Kidney (tissue), 14 donors: ENCODE results near the gene MEI1. TPM values are rescaled to one million over a fixed set of nuclear protein-coding genes. Genes with fewer than 3 reads are reported as not detected.

ENCODE experiments used
- DNase-seq, 5 donors: peaks; one replicate each; pipeline ENCODE4 v3.0.0-alpha.2; 2013 to 2020
- FAIRE-seq: peaks from 2 replicates; lab custom pipeline; 2012; peaks lifted over from hg19 to GRCh38; lab: Jason Lieb, UNC
- H3K27ac ChIP-seq, 2 donors: one replicate each; pipeline ENCODE4 v1.7.0; 2013; ENCODE audit warnings: low read depth in 2 of 2, low read length in 2 of 2, inconsistent platforms in 1 of 2
- H3K27me3 ChIP-seq: one replicate; pipeline ENCODE4 v1.7.1; 2013; ENCODE audit warnings: low read length, inconsistent platforms; ENCODE audit not compliant: control insufficient read depth, insufficient read depth
- H3K36me3 ChIP-seq, 3 donors: one replicate each; pipeline versions ENCODE4 v1.7.0 to v1.7.1; 2013; ENCODE audit warnings: low read length in 3 of 3, control low read depth in 1 of 3, inconsistent platforms in 1 of 3; ENCODE audit not compliant: insufficient read depth in 3 of 3, control insufficient read depth in 2 of 3
- H3K4me1 ChIP-seq, 3 donors: one replicate each; pipeline versions ENCODE4 v1.7.0 to v1.7.1; 2013; ENCODE audit warnings: low read length in 3 of 3, inconsistent platforms in 1 of 3, low read depth in 1 of 3; ENCODE audit not compliant: control insufficient read depth in 2 of 3, insufficient read depth in 2 of 3
- H3K4me3 ChIP-seq, 3 donors: one replicate each; pipeline versions ENCODE4 v1.7.0 to v1.8.1; 2013; ENCODE audit warnings: low read length in 3 of 3, control low read depth in 1 of 3, inconsistent platforms in 1 of 3
- H3K9ac ChIP-seq, 3 donors: one replicate each; pipeline versions ENCODE4 v1.7.0 to v1.7.1; 2013; ENCODE audit warnings: low read length in 3 of 3, control low read depth in 1 of 3, inconsistent platforms in 1 of 3
- H3K9me3 ChIP-seq, 3 donors: one replicate each; pipeline versions ENCODE4 v1.7.0 to v1.7.1; 2013; ENCODE audit warnings: low read length in 3 of 3, control low read depth in 1 of 3, inconsistent platforms in 1 of 3; ENCODE audit not compliant: control insufficient read depth in 2 of 3, insufficient read depth in 1 of 3
- intact Hi-C: fragments of 100-400 bp; cut with DNase I; formaldehyde crosslinking; loops from one replicate; pipeline ENCODE4 v1.11.1; 2022
- polyA plus RNA-seq: library from polyadenylated mRNA; stranded (reverse); fragments of 350-450 nt; fragmentation: Illumina TruSeq; extraction: RNeasy Lipid Tissue Mini Kit (QIAGEN cat#74804); gene quantifications from one replicate; pipeline ENCODE4 v1.2.3, GENCODE V29; 2014; ENCODE audit warnings: low read depth, low replicate concordance; ENCODE audit not compliant: insufficient read depth
- total RNA-seq: library from RNA; stranded (reverse); fragmentation: NEBNext Ultra II Directional; extraction: Animal tissue kit (Norgen Biotek cat#: 25700); gene quantifications from one replicate; pipeline ENCODE4 v1.2.1, GENCODE V29; 2021
- TF ChIP-seq, protein P1 (sequence below): IDR thresholded peaks from 3 replicates; pipeline ENCODE4 v1.5.1; 2012; ENCODE audit warnings: mild to moderate bottlenecking, moderate library complexity, borderline replicate concordance; ENCODE audit not compliant: insufficient read depth; ENCODE audit errors: extremely low read depth
- donor health status: control.
- donor health status: control.
- donor health status: control.
- donor health status: control.
- donor health status: control.
- donor health status: DM: yes; HTN: yes; CAD: no.
- donor health status: Normal renal cell carcinoma (clear cell type).

MEI1 gene
- total and polyA plus RNA-seq, 2 donors from 2014 or later, result 2.4 to 14.6 TPM

DNA sequence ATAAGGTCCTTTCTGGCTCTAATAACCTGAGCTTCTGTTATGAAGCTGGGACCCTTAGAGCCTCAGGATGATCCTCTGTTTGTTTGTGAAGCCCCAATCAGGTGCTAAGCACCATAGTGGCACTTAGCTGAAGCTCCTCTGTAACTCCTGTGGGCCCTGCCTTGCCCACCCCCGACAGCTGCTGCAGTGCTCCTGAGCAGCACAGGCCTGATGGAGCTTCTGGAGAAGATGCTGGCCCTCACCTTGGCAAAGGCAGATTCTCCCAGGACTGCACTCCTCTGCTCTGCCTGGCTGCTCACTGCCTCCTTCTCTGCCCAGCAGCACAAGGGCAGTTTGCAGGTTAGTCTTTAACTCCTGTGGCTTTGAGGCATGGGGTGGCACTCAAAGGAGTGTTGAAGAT is 82.2 kb downstream of the MEI1 start:
- no peaks in the 10 kb centered on the region for H3K9me3 ChIP-seq
- H3K9ac ChIP-seq, result no peak overlapping the region
- H3K27ac ChIP-seq, result no peak overlapping the region
- H3K4me1 ChIP-seq, result peaks cover 0 to 2% (median 0%) of the 10 kb centered on the region in 3 donors
- peak in 1 of 5 donors; percentile 20 for DNase-seq
- H3K27me3 ChIP-seq, result no peaks in the 10 kb centered on the region
- no peaks in the 10 kb centered on the region for H3K36me3 ChIP-seq
- FAIRE-seq, result no peak
- intact Hi-C loops, result no loop called here
- TF ChIP-seq, protein P1, sequence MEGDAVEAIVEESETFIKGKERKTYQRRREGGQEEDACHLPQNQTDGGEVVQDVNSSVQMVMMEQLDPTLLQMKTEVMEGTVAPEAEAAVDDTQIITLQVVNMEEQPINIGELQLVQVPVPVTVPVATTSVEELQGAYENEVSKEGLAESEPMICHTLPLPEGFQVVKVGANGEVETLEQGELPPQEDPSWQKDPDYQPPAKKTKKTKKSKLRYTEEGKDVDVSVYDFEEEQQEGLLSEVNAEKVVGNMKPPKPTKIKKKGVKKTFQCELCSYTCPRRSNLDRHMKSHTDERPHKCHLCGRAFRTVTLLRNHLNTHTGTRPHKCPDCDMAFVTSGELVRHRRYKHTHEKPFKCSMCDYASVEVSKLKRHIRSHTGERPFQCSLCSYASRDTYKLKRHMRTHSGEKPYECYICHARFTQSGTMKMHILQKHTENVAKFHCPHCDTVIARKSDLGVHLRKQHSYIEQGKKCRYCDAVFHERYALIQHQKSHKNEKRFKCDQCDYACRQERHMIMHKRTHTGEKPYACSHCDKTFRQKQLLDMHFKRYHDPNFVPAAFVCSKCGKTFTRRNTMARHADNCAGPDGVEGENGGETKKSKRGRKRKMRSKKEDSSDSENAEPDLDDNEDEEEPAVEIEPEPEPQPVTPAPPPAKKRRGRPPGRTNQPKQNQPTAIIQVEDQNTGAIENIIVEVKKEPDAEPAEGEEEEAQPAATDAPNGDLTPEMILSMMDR, result no peak
- peak overlapping the region in 1 of 3 donors; percentile 8 for H3K4me3 ChIP-seq

DNA sequence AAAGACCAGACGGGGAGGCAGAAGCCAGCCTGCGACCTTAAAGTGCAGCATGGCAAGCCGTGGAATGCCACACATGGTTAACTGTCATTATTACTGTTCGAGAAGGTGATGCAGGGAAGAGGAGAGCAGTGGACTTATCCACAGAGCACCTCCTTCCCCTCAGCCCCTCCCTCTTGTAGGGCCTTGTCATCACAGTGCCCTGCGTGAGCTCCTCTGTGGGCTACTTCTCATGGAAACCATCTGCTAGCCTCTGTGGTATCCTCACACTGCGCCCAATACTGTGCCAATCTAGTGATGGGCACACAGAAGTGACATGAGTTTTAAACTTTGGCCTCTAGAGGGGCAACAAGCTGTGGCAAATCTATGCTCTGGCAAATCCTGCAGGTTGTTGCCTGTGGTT is 83.0 kb downstream of the MEI1 start:
- Histone ChIP-seq H3K27me3 (no peaks in the 10 kb centered on the region), H3K27ac (no peak overlapping the region), H3K9ac (no peak overlapping the region), H3K4me3 (no peak overlapping the region), H3K4me1 (peaks cover 0 to 4% (median 0%) of the 10 kb centered on the region in 3 donors), H3K9me3 (no peaks in the 10 kb centered on the region), H3K36me3 (no peaks in the 10 kb centered on the region)
- intact Hi-C loops, result no loop called here
- TF ChIP-seq, protein P1, result no peak
- FAIRE-seq (no peak), DNase-seq (no peak)

DNA sequence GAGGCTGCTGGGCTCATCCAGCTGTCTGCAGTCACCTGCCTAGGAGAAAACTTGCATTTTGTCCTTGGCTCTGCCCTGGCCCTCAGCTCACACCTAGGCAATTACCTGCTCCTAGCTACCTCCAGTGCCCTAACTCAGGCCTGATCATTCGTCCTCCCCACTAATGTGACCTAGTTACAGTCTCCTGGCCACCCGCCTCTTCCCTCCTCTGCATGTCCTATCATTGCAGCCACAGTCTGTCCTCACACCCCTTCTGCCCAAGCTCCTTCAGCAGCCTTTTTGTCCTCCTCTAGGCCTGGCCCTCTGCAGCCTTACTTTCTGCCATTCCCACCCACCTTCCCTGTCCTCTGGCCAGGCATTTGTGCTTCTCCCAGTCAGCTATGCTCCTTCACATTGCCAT is 83.4 kb downstream of the MEI1 start:
- Histone ChIP-seq H3K4me1 (peaks cover 0 to 4% (median 0%) of the 10 kb centered on the region in 3 donors), H3K4me3 (no peak overlapping the region), H3K27me3 (no peaks in the 10 kb centered on the region), H3K9ac (no peak overlapping the region), H3K9me3 (no peaks in the 10 kb centered on the region), H3K36me3 (no peaks in the 10 kb centered on the region), H3K27ac (no peak overlapping the region)
- FAIRE-seq, result no peak
- no peak for DNase-seq
- TF ChIP-seq, protein P1, result no peak
- intact Hi-C loops, result no loop called here

DNA sequence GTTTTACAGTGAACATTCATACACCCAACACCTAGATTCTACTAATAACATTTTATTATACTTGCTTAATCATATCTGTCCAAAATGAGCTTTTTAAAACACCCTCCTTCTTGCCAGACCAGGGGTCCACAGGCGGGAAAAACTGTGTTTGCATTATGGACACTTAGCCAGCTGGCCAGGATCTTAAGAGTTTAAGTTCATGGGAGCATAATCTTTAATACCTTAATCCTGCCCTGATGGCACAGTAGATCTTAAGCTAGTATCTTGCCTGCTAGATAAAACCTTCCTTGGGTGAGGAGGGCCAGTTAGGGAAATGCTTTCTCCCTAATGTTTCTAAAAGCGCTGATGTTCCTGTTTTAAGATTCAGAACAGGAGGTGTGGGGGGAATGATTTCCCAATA is 88.0 kb downstream of the MEI1 start:
- no peak for FAIRE-seq
- Histone ChIP-seq H3K4me1 (peaks cover 0 to 4% (median 0%) of the 10 kb centered on the region in 3 donors), H3K4me3 (no peak overlapping the region), H3K36me3 (no peaks in the 10 kb centered on the region), H3K27ac (no peak overlapping the region), H3K27me3 (no peaks in the 10 kb centered on the region), H3K9me3 (no peaks in the 10 kb centered on the region), H3K9ac (no peak overlapping the region)
- DNase-seq, result no peak
- intact Hi-C loops, result no loop called here
- TF ChIP-seq, protein P1, result no peak
